Activated CD8-positive, alpha-beta T cell treated with anti-CD3 and anti-CD28 coated beads for 36 hours (primary cell): Measurements from ENCODE around the gene SSBP3. TPM values are rescaled to one million over a fixed set of nuclear protein-coding genes. Genes with fewer than 3 reads are reported as not detected.
A peak's percentile ranks its signal among the peaks of the same experiment; 100 is the strongest.

Experiments
- ATAC-seq: fragments of 200-7000 bp; cut with Tn5 transposase; one replicate; pipeline ENCODE4 v1.10.0; 2021; ENCODE audit warnings: mild to moderate bottlenecking, moderate library complexity
- CTCF ChIA-PET: fragments of 350-600 bp; sonication (Branson Sonifier 250); formaldehyde crosslinking; loops from one replicate; lab custom pipeline; 2021; ENCODE audit warnings: antibody characterized with exemption; lab: Charles Lee
- POLR2A ChIA-PET: fragments of 350-600 bp; sonication (Branson Sonifier 250); formaldehyde crosslinking; loops from one replicate; lab custom pipeline; 2021; ENCODE audit warnings: antibody characterized with exemption; lab: Charles Lee
- DNase-seq: peaks from one replicate; pipeline ENCODE4 v3.0.0-alpha.2; 2020
- H3K27ac Mint-ChIP-seq: one replicate; pipeline ENCODE4 v1.8.0; 2021; ENCODE audit warnings: mild to moderate bottlenecking, mixed read lengths
- H3K27me3 Mint-ChIP-seq: one replicate; pipeline ENCODE4 v1.8.0; 2021; ENCODE audit warnings: mixed read lengths
- H3K36me3 Mint-ChIP-seq: one replicate; pipeline ENCODE4 v1.8.0; 2021; ENCODE audit warnings: low read depth, mixed read lengths
- H3K4me1 Mint-ChIP-seq: one replicate; pipeline ENCODE4 v1.8.0; 2021; ENCODE audit warnings: low read depth, mixed read lengths
- H3K4me3 Mint-ChIP-seq: one replicate; pipeline ENCODE4 v1.8.0; 2021; ENCODE audit warnings: mild to moderate bottlenecking, moderate library complexity, mixed read lengths
- H3K9me3 Mint-ChIP-seq: one replicate; pipeline ENCODE4 v1.8.0; 2021; ENCODE audit warnings: mixed read lengths
- CTCF ChIP-seq: fragments of 200-600 bp; IDR thresholded peaks from one replicate; pipeline ENCODE4 v1.8.0; 2022; ENCODE audit warnings: antibody characterized with exemption, mild to moderate bottlenecking
- intact Hi-C: fragments of 100-400 bp; cut with micrococcal nuclease; formaldehyde crosslinking; loops from one replicate; pipeline ENCODE4 v1.10.0; 2022
- total RNA-seq, 2 experiments: library from RNA; stranded (reverse); gene quantifications; one replicate each; pipeline ENCODE4 v1.2.3, GENCODE V29; 2021

Gene SSBP3
- total RNA-seq, 2 experiments from 2014 or later: 62.6 to 67.8 TPM

DNA sequence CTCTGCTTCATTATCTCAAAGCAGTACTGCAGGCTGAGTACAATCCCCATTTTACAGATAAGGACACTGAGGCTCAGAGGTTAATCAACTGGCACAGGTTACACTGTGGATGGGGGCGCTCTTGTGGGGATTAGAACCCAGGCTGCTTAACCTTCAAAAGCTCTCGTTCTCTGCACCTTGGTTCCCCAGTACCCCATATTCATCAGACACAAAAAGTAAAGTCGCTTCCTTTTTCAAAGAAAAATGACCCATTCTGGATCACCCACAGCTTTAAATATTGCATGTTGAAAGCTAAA is 20.5 kb downstream of the SSBP3 start:
- POLR2A ChIA-PET: interaction anchor here (0.6 to 1.2 kb wide), 4 partner anchors 9 to 689 kb away, joined by 3 to 5 read pairs (median 3); no protein-coding TSS in a partner anchor
- no peak overlapping the region for H3K27ac Mint-ChIP-seq
- no peaks in the 10 kb centered on the region for H3K9me3 Mint-ChIP-seq
- no peak for DNase-seq
- ATAC-seq: no peak
- H3K27me3 Mint-ChIP-seq: no peaks in the 10 kb centered on the region
- peaks cover 15% of the 10 kb centered on the region for H3K36me3 Mint-ChIP-seq
- no peak overlapping the region for H3K4me3 Mint-ChIP-seq
- peaks cover 45% of the 10 kb centered on the region for H3K4me1 Mint-ChIP-seq
- intact Hi-C loops: no loop called here
- TF ChIP-seq CTCF: no peak
- CTCF ChIA-PET: no interaction called here

- ATAC-seq: no peak
- H3K9me3 Mint-ChIP-seq: no peaks in the 10 kb centered on the region
- ChIA-PET POLR2A (interaction anchor here (0.8 to 1.2 kb wide), 3 partner anchors 9 to 27 kb away, joined by 3 to 5 read pairs (median 3); no protein-coding TSS in a partner anchor), CTCF (no interaction called here)
- no peak for DNase-seq
- peaks cover 21% of the 10 kb centered on the region for H3K36me3 Mint-ChIP-seq
- H3K27ac Mint-ChIP-seq: no peak overlapping the region
- TF ChIP-seq CTCF: no peak
- H3K4me1 Mint-ChIP-seq: peaks cover 51% of the 10 kb centered on the region
- no peak overlapping the region for H3K4me3 Mint-ChIP-seq
- no peaks in the 10 kb centered on the region for H3K27me3 Mint-ChIP-seq
- intact Hi-C loops: no loop called here
Measured at GRCh38 chr1:54384918-54385726, 21.1 kb downstream of the SSBP3 start.

- CTCF ChIA-PET: no interaction called here
- intact Hi-C loops: no loop called here
- Mint-ChIP-seq H3K27ac (no peak overlapping the region), H3K36me3 (peaks cover 22% of the 10 kb centered on the region), H3K27me3 (no peaks in the 10 kb centered on the region), H3K4me3 (no peak overlapping the region), H3K9me3 (no peaks in the 10 kb centered on the region), H3K4me1 (peaks cover 54% of the 10 kb centered on the region)
- POLR2A ChIA-PET: no interaction called here
- ATAC-seq (no peak), DNase-seq (no peak)
- TF ChIP-seq CTCF: no peak
Measured at GRCh38 chr1:54384471-54384870, 21.7 kb downstream of the SSBP3 start.

GRCh38 chr1:54381524-54381923 is 24.7 kb downstream of the SSBP3 start:
- Mint-ChIP-seq H3K4me3 (no peak overlapping the region), H3K36me3 (peaks cover 25% of the 10 kb centered on the region), H3K4me1 (peaks cover 67% of the 10 kb centered on the region), H3K27me3 (no peaks in the 10 kb centered on the region), H3K27ac (no peak overlapping the region), H3K9me3 (no peaks in the 10 kb centered on the region)
- ChIA-PET CTCF (interaction anchor here (1.4 kb wide), 1 partner anchor 11 kb away, joined by 3 read pairs; no protein-coding TSS in a partner anchor), POLR2A (interaction anchor here (0.6 kb wide), 1 partner anchor 22 kb away, joined by 3 read pairs; no protein-coding TSS in a partner anchor)
- no peak for ATAC-seq
- no peak for TF ChIP-seq CTCF
- intact Hi-C loops: no loop called here
- peak; percentile 63 for DNase-seq

DNA sequence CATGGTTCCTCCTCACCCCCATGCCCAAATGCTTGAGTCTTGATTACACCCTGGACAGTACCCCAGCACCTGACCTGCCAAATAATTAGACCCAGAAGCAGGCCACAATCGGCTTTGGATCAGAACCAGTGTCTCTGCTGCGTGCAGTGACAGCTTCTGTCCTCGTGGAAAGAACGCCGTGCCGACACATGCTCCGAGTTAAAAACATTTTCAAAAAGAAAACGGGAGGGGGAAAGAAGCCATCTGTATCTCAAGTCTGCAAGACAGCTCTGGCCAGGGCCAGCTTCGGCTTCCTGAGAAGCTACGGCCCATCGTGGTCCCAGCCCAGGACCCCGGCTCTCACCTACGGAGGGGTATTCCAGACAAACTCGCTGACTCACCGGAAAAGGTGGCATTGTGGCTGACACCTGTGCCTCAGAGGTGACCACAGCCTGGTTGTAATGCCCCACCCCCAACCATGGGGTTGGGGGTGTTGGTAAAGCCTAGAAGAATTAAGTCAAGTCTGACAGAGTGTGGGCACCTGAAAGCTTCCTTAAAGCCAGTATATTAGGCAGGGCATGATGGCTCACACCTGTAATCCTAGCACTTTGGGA is 25.8 kb downstream of the SSBP3 start:
- Mint-ChIP-seq H3K27me3 (no peaks in the 10 kb centered on the region), H3K9me3 (no peaks in the 10 kb centered on the region), H3K4me1 (peaks cover 74% of the 10 kb centered on the region), H3K36me3 (peaks cover 24% of the 10 kb centered on the region), H3K4me3 (no peak overlapping the region), H3K27ac (peak overlapping the region; percentile 8)
- DNase-seq (peak; percentile 73), ATAC-seq (peak; percentile 47)
- CTCF ChIA-PET: interaction anchor here (1.4 kb wide), 1 partner anchor 12 kb away, joined by 3 read pairs; no protein-coding TSS in a partner anchor
- intact Hi-C loops: no loop called here
- no peak for TF ChIP-seq CTCF
- POLR2A ChIA-PET: no interaction called here
